Measurements from ENCODE around the gene FAM131C.
A peak's percentile ranks its signal among the peaks of the same experiment; 100 is the strongest.

The FAM131C gene

GRCh38 chr1:16099412-16099811 lies 26.0 kb upstream of the FAM131C start:
- DNase-seq: no peak

- DNase-seq: no peak
Measured at GRCh38 chr1:16095447-16095846, 22.0 kb upstream of the FAM131C start.

GRCh38 chr1:16094453-16095158 lies 21.2 kb upstream of the FAM131C start:
- DNase-seq: no peak

- no peak for DNase-seq
Measured at GRCh38 chr1:16093611-16094010, 20.2 kb upstream of the FAM131C start.

GRCh38 chr1:16092923-16093511 lies 19.6 kb upstream of the FAM131C start:
- no peak for DNase-seq

- DNase-seq: no peak
Measured at GRCh38 chr1:16092097-16092922, 18.9 kb upstream of the FAM131C start.

GRCh38 chr1:16091296-16091695 lies 17.8 kb upstream of the FAM131C start:
- no peak for DNase-seq

GRCh38 chr1:16090076-16090826 lies 16.8 kb upstream of the FAM131C start:
- no peak for DNase-seq

GRCh38 chr1:16088996-16089395 lies 15.5 kb upstream of the FAM131C start:
- DNase-seq: no peak

GRCh38 chr1:16088351-16088911 lies 15.0 kb upstream of the FAM131C start:
- DNase-seq: no peak

GRCh38 chr1:16087733-16088132 lies 14.3 kb upstream of the FAM131C start:
- DNase-seq: no peak

- DNase-seq: no peak
Measured at GRCh38 chr1:16085522-16085921, 12.1 kb upstream of the FAM131C start.

GRCh38 chr1:16083486-16083885 lies 10.0 kb upstream of the FAM131C start:
- no peak for DNase-seq

GRCh38 chr1:16082283-16083038 lies 9.0 kb upstream of the FAM131C start:
- DNase-seq: no peak

GRCh38 chr1:16081636-16082035 lies 8.2 kb upstream of the FAM131C start:
- no peak for DNase-seq

GRCh38 chr1:16080422-16081150 lies 7.1 kb upstream of the FAM131C start:
- DNase-seq: no peak

- peak; percentile 41 for DNase-seq
Measured at GRCh38 chr1:16078925-16079656, 5.6 kb upstream of the FAM131C start.

- no peak for DNase-seq
Measured at GRCh38 chr1:16077406-16078245, 4.2 kb upstream of the FAM131C start.

GRCh38 chr1:16076865-16077238 lies 3.4 kb upstream of the FAM131C start:
- no peak for DNase-seq

Data from NCI-H2029 treated with DMSO at 0.1 percent for 48 hours (cell line).